ENCODE measurements around the gene DOHH. TPM values are rescaled to one million over a fixed set of nuclear protein-coding genes. Genes with fewer than 3 reads are reported as not detected.

Gene DOHH
- total RNA-seq, 1 donor from 2014 or later = 28.1 TPM

DNA sequence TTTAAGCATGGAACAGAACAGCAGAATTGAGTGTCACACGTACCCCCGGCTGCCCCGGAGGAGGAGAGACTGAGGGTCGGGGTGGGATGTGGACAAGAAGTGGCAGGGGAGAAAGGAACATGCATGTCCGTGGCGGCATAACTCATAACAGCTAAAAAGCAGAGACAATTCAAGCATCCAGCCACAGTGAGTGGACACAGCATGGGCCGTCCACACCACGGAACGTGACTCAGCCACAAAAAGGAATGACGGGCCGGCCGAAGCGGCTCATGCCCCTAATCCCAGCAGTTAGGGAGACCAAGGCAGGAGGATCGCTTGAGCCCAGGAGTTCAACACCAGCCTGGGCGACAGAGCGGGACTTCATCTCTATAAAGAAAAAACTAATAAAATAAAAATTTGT is 7.6 kb downstream of the DOHH start:
- TF ChIP-seq, protein P1, sequence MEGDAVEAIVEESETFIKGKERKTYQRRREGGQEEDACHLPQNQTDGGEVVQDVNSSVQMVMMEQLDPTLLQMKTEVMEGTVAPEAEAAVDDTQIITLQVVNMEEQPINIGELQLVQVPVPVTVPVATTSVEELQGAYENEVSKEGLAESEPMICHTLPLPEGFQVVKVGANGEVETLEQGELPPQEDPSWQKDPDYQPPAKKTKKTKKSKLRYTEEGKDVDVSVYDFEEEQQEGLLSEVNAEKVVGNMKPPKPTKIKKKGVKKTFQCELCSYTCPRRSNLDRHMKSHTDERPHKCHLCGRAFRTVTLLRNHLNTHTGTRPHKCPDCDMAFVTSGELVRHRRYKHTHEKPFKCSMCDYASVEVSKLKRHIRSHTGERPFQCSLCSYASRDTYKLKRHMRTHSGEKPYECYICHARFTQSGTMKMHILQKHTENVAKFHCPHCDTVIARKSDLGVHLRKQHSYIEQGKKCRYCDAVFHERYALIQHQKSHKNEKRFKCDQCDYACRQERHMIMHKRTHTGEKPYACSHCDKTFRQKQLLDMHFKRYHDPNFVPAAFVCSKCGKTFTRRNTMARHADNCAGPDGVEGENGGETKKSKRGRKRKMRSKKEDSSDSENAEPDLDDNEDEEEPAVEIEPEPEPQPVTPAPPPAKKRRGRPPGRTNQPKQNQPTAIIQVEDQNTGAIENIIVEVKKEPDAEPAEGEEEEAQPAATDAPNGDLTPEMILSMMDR (conservative IDR thresholded peaks at IDR 0.05; ENCODE audit: low read depth, low read length) = no peak
- no peak overlapping the region for H3K4me3 ChIP-seq (ENCODE audit: low read depth, low read length)
- DNase-seq (ENCODE audit: low read depth) = no peak

DNA sequence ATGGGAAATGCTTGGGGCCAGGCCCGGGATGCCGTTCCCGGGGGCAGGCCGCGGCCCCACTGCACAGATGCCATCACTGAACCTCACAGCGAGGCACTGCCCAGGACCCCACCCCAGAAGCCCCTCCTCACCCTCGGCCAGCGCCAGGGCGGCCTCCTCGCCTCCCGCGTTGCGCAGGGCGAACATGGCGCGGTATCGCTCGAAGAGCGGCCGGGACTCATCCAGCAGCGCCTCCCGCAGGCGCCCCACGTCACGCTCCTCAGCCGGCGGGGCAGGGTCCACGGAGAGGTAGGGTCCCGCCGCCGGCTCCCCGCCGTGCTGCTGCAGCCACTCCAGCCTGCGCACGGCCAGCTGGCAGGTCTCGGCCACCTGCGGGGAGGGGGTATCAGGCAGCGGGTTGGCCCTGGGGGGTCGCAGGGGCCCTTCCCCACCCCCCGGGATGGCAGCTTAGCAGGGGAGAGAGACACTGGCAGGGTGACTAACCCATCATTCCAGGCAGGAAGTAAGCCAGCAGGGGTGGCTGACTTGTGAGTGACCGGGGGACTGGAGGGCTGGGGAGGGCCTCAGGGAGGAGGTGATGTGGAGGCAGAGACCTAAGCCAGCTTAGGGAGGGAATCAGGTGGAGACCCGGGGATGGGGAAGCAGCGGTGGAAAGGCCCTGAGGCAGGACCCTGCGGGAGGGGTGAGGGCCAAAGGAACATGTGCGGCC is 8.2 kb downstream of the DOHH start:
- DNase-seq (ENCODE audit: low read depth) = no peak
- H3K4me3 ChIP-seq (ENCODE audit: low read depth, low read length) = no peak overlapping the region
- TF ChIP-seq, protein P1 (conservative IDR thresholded peaks at IDR 0.05; ENCODE audit: low read depth, low read length) = no peak

DNA sequence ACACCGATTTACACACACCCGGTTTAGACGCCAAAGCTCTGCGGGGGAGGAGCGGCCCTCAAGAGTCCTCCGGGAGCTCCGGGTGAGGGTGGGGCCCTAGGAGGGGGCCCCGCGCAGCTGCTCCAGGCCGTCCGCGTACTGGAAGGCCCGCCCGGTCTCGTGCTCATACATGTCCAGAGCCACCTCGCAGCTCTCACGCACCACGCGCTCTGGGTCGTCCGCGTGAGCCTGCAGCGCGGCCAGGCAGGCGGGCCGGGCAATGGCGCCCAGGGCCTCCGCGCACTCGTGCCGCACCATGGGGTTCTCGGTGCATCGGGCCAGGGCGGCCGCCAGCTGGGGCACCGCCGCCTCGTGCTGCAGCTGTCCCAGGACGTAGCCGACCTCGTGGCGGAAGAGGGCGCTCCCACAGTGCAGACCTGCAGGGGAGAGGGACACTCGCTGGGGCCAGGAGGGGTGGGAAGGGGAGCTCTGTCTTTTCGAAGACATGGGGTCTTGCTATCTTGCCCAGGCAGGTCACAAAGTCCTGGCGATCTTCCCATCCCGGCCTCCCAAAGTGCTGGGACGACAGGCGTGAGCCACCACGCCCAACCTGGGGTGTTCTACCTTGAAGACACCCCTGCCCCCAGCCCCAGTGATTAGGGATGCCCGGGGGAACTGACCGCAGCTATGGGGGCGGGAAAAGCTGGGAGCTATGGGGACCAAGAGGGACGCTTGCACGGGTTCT is 8.9 kb downstream of the DOHH start:
- no peak for DNase-seq (ENCODE audit: low read depth)
- H3K4me3 ChIP-seq (ENCODE audit: low read depth, low read length) = no peak overlapping the region
- TF ChIP-seq, protein P1 (conservative IDR thresholded peaks at IDR 0.05; ENCODE audit: low read depth, low read length) = no peak

DNA sequence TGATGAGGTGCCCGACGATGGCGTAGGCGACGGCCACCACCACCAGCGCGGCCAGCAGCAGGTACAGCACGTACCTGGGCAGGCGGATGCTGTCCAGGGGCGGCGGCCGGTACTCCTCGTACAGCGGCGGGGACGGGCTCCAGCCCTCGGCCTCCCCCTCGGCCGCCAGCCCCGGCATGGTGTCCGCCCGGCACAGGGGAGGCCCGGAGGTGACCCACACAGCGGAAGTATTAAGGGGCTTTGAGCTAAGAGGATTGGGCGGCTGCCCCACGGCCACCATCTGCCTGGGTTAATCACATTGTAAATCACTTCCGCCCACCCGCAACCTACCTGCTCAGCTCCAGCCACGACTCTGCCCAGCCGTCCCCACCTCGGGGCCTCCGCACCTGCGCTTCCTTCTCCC is 17.2 kb downstream of the DOHH start, which contains the start of gene SMIM44:
Gene SMIM44, minus strand, starts transcription at position 216 of the 403 bp plus-strand sequence. Its CDS starts 38 bp downstream, at position 178.
- TF ChIP-seq, protein P1 (conservative IDR thresholded peaks at IDR 0.05; ENCODE audit: low read depth, low read length) = no peak
- DNase-seq (ENCODE audit: low read depth) = no peak
- no peak within 1 kb of the TSS for H3K4me3 ChIP-seq (ENCODE audit: low read depth, low read length)

DNA sequence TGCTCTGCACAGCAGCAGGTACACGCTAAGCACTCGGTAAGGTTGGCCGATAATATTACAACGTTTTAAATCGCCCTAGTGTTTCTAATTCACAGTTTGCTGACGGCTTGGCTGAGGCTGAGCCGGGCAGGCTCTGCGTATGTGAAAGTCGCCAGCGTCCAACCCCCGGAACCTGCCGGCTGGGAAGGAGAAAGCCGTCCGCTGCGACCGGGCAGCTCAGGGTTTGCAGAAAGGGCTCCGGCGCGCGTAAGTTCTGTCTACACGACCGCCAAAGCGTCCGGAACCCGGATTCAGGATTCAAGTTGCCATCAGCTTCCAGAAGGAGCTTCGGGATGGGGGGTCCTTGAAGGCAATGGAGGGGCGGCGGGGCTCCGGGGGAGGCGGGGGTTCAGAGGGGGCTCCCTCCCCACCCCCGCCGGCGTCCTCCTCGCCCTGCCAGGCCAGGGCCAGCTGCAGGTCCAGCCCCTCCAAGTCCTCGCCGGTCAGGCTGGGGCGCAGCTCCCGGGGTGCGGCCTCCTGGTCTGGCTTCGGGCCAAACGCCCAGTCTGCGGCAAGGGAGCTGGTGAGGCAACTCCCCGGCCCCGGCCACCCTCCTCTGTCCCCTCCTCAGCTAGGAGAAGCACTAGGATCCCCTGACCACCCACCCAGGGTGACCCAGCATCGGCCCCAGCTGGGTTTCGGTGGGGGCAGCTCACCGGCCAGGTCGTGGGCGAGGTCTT is 17.8 kb downstream of the DOHH start:
- H3K4me3 ChIP-seq (ENCODE audit: low read depth, low read length) = no peak overlapping the region
- DNase-seq (ENCODE audit: low read depth) = no peak
- TF ChIP-seq, protein P1 (conservative IDR thresholded peaks at IDR 0.05; ENCODE audit: low read depth, low read length) = no peak

DNA sequence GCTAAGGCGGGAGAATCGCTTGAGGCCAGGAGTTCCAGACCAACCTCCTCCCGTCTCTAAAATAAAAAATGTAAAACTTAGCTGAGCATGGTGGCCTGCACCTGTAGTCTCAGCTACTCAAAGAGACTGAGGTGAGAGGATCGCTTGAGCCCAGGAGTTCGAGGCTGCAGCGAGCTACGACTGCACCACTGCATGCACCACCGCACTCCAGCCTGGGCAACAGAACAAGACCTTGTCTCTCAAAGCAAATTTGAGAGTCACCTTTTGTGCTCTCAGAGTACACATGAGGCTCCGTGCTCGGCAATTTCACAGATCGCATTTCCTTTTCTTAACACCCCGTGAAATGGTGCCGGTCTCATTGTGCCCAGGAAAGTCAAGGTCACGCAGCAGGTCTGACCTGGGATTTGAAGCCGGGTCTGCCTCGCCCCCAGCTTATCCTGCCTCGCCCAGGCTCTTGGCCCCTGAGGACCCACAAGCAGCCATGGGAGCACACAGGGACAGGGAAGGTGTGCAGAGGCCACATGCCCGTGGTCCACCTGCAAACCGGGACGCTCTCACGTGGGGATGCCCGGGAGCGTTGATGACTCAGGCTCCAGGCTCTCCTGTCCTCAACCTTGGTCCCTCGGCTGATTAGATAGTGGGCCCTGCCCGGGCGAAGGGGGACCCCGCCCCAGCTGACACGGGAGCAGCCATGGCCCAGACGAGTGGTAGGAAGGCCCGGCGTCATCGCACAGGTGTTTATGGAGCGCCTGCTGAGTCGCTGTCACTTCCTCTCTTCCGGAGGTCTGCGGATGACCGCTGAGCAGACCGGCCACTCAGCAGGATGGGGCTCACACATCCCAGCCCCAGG is 19.0 kb downstream of the DOHH start:
- TF ChIP-seq, protein P1 (conservative IDR thresholded peaks at IDR 0.05; ENCODE audit: low read depth, low read length) = no peak
- no peak overlapping the region for H3K4me3 ChIP-seq (ENCODE audit: low read depth, low read length)
- DNase-seq (ENCODE audit: low read depth) = no peak
